Choroid plexus epithelial cell (primary cell): ENCODE results near the gene RPL27.

Experiments
- DNase-seq: peaks from one replicate; pipeline ENCODE4 v3.0.0-alpha.2; 2010; ENCODE audit warnings: low read depth
- H3K4me3 ChIP-seq: 2 replicates; pipeline ENCODE4 v1.5.1; 2011; ENCODE audit warnings: low read depth, mild to moderate bottlenecking, control low read depth, low read length, moderate library complexity
- TF ChIP-seq, protein P1 (sequence below): conservative IDR thresholded peaks from 2 replicates; pipeline ENCODE4 v1.5.1; 2011; ENCODE audit warnings: low read depth, mild to moderate bottlenecking, control low read depth, inconsistent platforms, low read length, moderate library complexity

The RPL27 gene

DNA sequence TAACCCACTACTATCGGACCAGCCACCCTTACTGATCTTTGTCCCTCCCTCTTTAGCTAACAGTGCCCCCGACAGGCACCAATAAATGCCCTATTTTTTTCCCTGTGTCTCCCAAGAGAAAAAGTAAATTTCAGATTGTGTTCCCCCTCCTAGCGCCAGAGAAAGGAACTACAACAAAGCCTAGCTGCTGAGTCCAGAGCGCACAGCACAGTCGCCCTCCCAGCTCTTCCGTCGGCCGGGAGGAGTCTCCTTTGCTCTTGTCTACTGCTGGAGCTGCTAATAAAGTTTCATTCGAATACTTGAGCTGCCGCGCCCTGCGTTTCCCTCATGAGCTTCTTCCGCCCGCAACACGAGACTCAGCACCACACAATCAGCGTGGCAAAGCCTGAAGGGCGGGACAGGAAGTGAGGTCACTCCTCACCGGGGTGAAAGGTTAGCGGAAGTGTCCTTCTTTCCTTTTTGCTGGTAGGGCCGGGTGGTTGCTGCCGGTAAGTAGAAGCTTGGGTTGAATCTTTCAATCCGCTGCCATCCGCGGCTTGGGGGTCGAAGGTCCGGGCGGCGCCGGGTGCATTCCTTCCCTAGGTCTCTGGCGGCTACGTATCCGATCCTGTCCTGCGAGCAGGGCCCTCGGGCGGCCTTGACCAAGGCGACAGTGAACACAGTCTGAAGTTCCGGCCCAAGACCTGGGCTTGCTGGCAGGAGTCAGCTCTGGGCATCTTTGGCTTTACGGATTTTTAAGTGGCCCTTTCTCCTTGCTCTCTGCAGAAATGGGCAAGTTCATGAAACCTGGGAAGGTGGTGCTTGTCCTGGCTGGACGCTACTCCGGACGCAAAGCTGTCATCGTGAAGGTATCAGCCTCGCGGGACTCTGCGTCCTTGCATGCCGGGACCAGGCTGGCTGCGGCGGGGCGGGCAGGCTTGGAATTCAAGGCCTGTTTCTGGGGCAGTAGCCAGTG, at the start of gene RPL27:
TSS of gene RPL27 (plus strand) at position 436 of the 955 bp plus-strand sequence. CDS start at position 768, 332 bp downstream.
- peak within 1 kb of the TSS; percentile 94 for H3K4me3 ChIP-seq
- TF ChIP-seq, protein P1, sequence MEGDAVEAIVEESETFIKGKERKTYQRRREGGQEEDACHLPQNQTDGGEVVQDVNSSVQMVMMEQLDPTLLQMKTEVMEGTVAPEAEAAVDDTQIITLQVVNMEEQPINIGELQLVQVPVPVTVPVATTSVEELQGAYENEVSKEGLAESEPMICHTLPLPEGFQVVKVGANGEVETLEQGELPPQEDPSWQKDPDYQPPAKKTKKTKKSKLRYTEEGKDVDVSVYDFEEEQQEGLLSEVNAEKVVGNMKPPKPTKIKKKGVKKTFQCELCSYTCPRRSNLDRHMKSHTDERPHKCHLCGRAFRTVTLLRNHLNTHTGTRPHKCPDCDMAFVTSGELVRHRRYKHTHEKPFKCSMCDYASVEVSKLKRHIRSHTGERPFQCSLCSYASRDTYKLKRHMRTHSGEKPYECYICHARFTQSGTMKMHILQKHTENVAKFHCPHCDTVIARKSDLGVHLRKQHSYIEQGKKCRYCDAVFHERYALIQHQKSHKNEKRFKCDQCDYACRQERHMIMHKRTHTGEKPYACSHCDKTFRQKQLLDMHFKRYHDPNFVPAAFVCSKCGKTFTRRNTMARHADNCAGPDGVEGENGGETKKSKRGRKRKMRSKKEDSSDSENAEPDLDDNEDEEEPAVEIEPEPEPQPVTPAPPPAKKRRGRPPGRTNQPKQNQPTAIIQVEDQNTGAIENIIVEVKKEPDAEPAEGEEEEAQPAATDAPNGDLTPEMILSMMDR = peak; percentile 81
- DNase-seq = peak; percentile 100

DNA sequence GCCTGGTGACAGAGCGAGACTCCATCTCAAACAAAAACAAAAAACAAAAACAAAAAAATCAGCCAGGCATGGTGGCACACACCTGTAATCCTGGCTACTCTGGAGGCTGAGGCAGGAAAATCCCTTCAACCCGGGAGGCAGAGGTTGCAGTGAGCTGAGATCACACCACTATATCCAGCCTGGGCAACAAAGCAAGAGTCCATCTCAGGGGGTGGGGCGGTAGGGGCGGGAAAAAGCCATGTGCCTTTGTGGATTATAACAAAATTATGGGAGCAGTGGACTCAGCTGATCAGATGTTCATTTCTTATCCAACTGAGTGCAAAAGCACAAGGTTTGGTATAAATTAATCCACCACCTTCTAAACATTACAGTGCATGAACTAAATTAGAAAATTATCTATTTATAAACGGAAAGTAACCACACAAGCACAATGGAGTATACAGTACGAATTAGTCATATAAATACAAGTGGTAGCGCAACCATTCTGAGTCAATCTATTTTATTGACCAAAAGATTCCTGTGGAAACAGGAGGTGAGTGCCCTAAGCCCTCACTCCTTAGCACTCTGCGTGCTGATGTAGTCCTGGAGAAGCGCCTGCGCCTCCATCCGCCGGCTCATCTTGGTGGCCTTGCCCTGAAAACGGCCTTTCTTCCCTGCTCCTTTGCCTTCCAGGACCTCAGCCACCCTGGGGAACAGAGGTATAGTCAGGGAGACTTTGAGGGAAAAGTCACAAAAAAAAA, 48.0 kb upstream of the RPL27 start:
- no peak overlapping the region for H3K4me3 ChIP-seq
- TF ChIP-seq, protein P1 = no peak
- no peak for DNase-seq

DNA sequence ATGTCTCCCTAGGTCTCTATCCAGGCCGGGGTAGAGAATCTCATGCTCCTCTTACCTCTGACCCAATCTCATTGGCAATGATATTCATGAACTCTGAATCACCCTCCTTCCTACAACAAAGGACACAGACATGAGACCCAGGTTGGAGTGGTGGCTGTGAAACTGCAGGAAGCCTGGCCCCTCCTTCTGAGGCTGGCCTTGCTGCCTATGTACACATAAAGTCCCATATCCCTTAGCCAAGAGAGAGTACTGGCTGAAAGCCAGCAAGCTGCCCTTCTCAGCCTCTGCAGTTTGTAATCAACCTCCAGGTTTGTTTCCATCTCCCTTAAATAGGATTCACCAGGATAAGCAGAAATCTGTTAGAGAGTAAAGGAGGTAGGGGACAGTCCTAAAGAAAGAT, 44.5 kb upstream of the RPL27 start:
- TF ChIP-seq, protein P1 = no peak
- DNase-seq = peak; percentile 21
- H3K4me3 ChIP-seq = no peak overlapping the region

DNA sequence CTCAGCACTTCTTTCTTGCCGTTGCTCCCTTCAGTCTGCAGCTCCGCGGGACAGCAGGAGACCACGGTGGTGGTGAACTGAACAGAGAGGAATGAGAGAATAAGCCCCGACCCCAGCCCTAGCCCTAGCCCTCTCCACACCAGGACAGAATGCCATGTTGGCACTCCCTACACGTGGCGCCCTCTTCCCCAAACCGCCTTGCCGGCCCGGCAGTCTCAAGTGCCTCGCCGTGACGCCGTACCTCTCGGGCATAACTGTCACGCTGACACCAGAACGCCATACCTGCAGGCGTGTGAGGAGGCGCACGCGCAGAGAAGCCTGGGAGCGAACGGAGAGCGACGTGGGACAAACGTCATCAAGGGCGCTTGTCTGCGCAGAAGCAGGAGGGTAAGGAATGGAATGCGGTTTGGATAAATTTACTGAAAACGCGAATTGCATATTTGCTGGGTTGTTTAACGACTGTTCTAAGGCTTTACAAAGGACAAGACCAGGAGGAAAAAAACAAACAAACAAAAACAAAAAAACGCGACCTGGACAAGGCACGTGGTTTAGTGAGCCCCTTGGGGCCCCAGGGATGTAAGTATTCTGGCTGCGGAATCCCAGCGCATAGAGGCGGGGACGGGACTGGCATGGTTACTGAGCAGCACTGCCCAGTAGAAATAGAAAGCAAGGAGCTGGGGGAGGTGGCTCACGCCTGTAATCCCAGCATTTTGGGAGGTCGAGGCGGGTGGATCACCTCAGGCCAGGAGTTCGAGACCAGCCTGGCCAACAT, 33.9 kb upstream of the RPL27 start, which contains the start of gene AARSD1:
TSS of gene AARSD1 (minus strand) at position 294 of the 772 bp plus-strand sequence. CDS start at position 280, 14 bp downstream.
- TF ChIP-seq, protein P1 = no peak
- peak; percentile 95 for DNase-seq
- peak within 1 kb of the TSS; percentile 83 for H3K4me3 ChIP-seq

DNA sequence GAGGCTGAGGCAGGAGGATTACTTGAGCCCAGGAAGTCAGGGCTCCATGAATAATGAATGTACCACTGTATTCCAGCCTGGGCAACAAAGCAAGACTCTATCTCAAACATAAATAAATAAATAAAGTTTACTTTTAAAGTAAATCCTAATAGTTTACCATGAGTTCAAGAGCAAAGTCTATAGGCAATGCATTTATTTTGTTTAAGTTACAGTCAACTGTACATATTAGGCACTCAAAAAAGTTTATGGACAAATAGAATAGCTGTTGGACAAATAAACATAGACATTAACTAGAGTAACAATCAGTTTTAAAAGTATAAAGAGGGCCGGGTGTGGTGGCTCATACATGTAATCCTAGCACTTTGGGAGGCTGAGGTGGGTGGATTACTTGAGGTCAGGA, 30.3 kb upstream of the RPL27 start:
- no peak overlapping the region for H3K4me3 ChIP-seq
- no peak for DNase-seq
- TF ChIP-seq, protein P1 = no peak

DNA sequence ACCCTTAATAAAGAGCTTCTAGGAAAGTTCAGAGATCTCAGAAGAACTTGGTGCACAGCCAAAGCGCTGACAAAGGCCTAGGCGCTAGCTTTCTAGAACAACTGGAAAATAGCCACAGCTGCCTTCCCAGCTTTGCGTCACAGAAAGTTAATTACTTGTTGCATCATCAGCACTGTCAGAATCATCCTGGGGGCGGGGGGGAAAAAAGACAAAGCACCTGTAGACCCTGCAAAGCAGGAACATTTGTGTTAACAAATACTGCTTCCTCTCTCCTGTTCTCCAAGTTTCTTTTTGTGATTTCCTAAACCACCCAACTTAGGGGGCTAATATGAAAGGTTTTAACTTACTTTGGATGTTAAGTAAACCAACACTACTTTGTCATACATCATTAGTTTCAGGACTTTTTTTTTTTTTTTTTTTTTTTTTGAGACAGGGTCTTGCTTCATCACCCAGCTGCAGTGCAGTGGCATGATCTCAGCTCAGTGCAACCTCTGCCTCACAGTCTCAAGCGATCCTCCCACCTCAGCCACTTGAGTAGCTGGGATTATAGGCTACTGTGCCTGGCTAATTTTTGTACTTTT, 29.1 kb upstream of the RPL27 start:
- H3K4me3 ChIP-seq = no peak overlapping the region
- peak; percentile 37 for DNase-seq
- TF ChIP-seq, protein P1 = no peak
